B cell (primary cell): ENCODE data around the gene PRDX2. TPM values are rescaled to one million over a fixed set of nuclear protein-coding genes. Genes with fewer than 3 reads are reported as not detected.

Experiments used
- ATAC-seq: fragments of 200-7000 bp; cut with Tn5 transposase; one replicate; pipeline ENCODE4 v1.10.0; 2021; ENCODE audit warnings: low read depth, mild to moderate bottlenecking, moderate number of reproducible peaks, moderate library complexity
- CTCF ChIA-PET: fragments of 350-600 bp; sonication (Branson Sonifier 250); formaldehyde crosslinking; loops from one replicate; lab custom pipeline; 2021; ENCODE audit warnings: antibody characterized with exemption, inconsistent platforms; lab: Charles Lee
- POLR2A ChIA-PET: fragments of 350-600 bp; sonication (Branson Sonifier 250); formaldehyde crosslinking; loops from one replicate; lab custom pipeline; 2021; ENCODE audit warnings: antibody characterized with exemption; lab: Charles Lee
- DNase-seq: peaks from one replicate; pipeline ENCODE4 v3.0.0; 2013
- H2AFZ ChIP-seq: 2 replicates; pipeline ENCODE4 v1.6.1; 2012; ENCODE audit warnings: mild to moderate bottlenecking, low read depth, low read length; ENCODE audit not compliant: insufficient read depth, poor library complexity, severe bottlenecking
- H3K27ac ChIP-seq, 2 donors: 1 replicate in 1 of 2; 2 replicates in 1 of 2; pipeline ENCODE4 v1.5.1; 2012 to 2013; ENCODE audit warnings: low read length in 2 of 2, mild to moderate bottlenecking in 2 of 2, moderate library complexity in 1 of 2
- H3K27me3 ChIP-seq, 4 experiments: fragments of 200-600 bp in 1 of 4; sonication (generic) in 1 of 4; replicated peaks in 1 of 4; 1 replicate in 2 of 4; 2 replicates in 2 of 4; pipeline versions ENCODE4 v1.6.1 to v1.7.0; 2013 to 2016; ENCODE audit warnings: low read length in 3 of 4, mild to moderate bottlenecking in 2 of 4, mixed read lengths in 1 of 4, moderate library complexity in 1 of 4; ENCODE audit not compliant: insufficient read depth in 4 of 4, control insufficient read depth in 3 of 4; ENCODE audit errors: control extremely low read depth in 1 of 4
- H3K36me3 ChIP-seq, 2 experiments: replicated peaks in 1 of 2; 1 replicate in 1 of 2; 2 replicates in 1 of 2; pipeline versions ENCODE4 v1.6.1 to v1.7.1; 2013; ENCODE audit warnings: low read length in 1 of 2; ENCODE audit not compliant: insufficient read depth in 2 of 2, control insufficient read depth in 1 of 2; ENCODE audit errors: control extremely low read depth in 1 of 2, extremely low read depth in 1 of 2
- H3K4me1 ChIP-seq, 2 donors: fragments of 200-600 bp in 1 of 2; sonication (generic) in 1 of 2; 1 replicate in 1 of 2; 2 replicates in 1 of 2; pipeline versions ENCODE4 v1.5.1 to v1.6.1; 2013 to 2017; ENCODE audit warnings: low read length in 2 of 2; ENCODE audit not compliant: control insufficient read depth in 2 of 2, insufficient read depth in 2 of 2
- H3K4me2 ChIP-seq: replicated peaks from 2 replicates; pipeline ENCODE3; 2012; ENCODE audit warnings: mild to moderate bottlenecking, low read depth, low read length; ENCODE audit not compliant: poor library complexity, severe bottlenecking
- H3K4me3 ChIP-seq, 5 experiments: fragments of 200-600 bp in 1 of 5; sonication (generic) in 1 of 5; 1 replicate in 3 of 5; 2 replicates in 2 of 5; pipeline versions ENCODE4 v1.5.1 to v1.7.0; 2011 to 2016; ENCODE audit warnings: low read length in 4 of 5, mild to moderate bottlenecking in 4 of 5, low read depth in 2 of 5, control low read depth in 1 of 5, moderate library complexity in 1 of 5; ENCODE audit not compliant: insufficient read depth in 1 of 5; ENCODE audit errors: control extremely low read depth in 1 of 5, extremely low read depth in 1 of 5
- H3K79me2 ChIP-seq: fragments of 200-600 bp; sonication (generic); one replicate; pipeline ENCODE4 v1.6.0; 2016; ENCODE audit warnings: low read length; ENCODE audit not compliant: control insufficient read depth, insufficient read depth
- H3K9ac ChIP-seq: fragments of 200-600 bp; sonication (generic); 2 replicates; pipeline ENCODE4 v1.6.1; 2017; ENCODE audit warnings: mild to moderate bottlenecking, low read length, moderate library complexity
- H3K9me3 ChIP-seq, 3 donors: one replicate each; pipeline versions ENCODE4 v1.6.1 to v1.7.1; 2013; ENCODE audit warnings: low read length in 2 of 3; ENCODE audit not compliant: control insufficient read depth in 2 of 3, insufficient read depth in 1 of 3; ENCODE audit errors: control extremely low read depth in 1 of 3
- H4K20me1 ChIP-seq: 2 replicates; pipeline ENCODE4 v1.6.0; 2012; ENCODE audit warnings: mild to moderate bottlenecking, low read length; ENCODE audit not compliant: insufficient read depth, control insufficient read depth, poor library complexity, severe bottlenecking
- H3K27ac Mint-ChIP-seq: one replicate; pipeline ENCODE4 v1.8.0; 2021; ENCODE audit warnings: mixed read lengths
- H3K27me3 Mint-ChIP-seq: one replicate; pipeline ENCODE4 v1.8.0; 2021; ENCODE audit warnings: mixed read lengths
- H3K4me1 Mint-ChIP-seq: one replicate; pipeline ENCODE4 v1.8.0; 2021; ENCODE audit warnings: mixed read lengths
- H3K4me3 Mint-ChIP-seq: one replicate; pipeline ENCODE4 v1.8.0; 2021; ENCODE audit warnings: mixed read lengths
- H3K9me3 Mint-ChIP-seq: one replicate; pipeline ENCODE4 v1.8.0; 2022; ENCODE audit warnings: mixed read lengths; ENCODE audit not compliant: insufficient read depth
- EZH2 ChIP-seq: IDR thresholded peaks from 2 replicates; pipeline ENCODE4 v1.6.1; 2012; ENCODE audit warnings: borderline replicate concordance, low read depth, mild to moderate bottlenecking, moderate library complexity, low read length; ENCODE audit not compliant: insufficient read depth, poor library complexity, severe bottlenecking
- WGBS: methylation state at CpG from one replicate; pipeline ENCODE4 v1.1.5; 2013; ENCODE audit warnings: missing lambda C conversion rate; ENCODE audit not compliant: insufficient coverage; 5-methylcytosine and 5-hydroxymethylcytosine counted together
- intact Hi-C: fragments of 100-400 bp; cut with micrococcal nuclease; formaldehyde crosslinking; loops from one replicate; pipeline ENCODE4 v1.10.0; 2022
- polyA plus RNA-seq: library from polyadenylated mRNA; depleted of rRNA; stranded (reverse); fragments of >200 nt; gene quantifications from 2 replicates; pipeline ENCODE4 v1.2.3, GENCODE V29; 2012
- total RNA-seq, 2 donors: library from RNA; stranded (reverse); fragments of 120-200 nt in 1 of 2; gene quantifications; 1 replicate in 1 of 2; 2 replicates in 1 of 2; pipeline versions ENCODE4 v1.2.3 to v1.2.4, GENCODE V29; 2013 to 2022
- TF ChIP-seq, protein P1 (sequence below): fragments of 200-600 bp; IDR thresholded peaks from one replicate; pipeline ENCODE4 v1.8.0; 2022; ENCODE audit warnings: antibody characterized with exemption, mild to moderate bottlenecking

PRDX2 gene
- total and polyA plus RNA-seq, 2 donors (not counting 1 experiment from before 2014, with no cell fraction given) = 45.5 to 66.1 TPM

DNA sequence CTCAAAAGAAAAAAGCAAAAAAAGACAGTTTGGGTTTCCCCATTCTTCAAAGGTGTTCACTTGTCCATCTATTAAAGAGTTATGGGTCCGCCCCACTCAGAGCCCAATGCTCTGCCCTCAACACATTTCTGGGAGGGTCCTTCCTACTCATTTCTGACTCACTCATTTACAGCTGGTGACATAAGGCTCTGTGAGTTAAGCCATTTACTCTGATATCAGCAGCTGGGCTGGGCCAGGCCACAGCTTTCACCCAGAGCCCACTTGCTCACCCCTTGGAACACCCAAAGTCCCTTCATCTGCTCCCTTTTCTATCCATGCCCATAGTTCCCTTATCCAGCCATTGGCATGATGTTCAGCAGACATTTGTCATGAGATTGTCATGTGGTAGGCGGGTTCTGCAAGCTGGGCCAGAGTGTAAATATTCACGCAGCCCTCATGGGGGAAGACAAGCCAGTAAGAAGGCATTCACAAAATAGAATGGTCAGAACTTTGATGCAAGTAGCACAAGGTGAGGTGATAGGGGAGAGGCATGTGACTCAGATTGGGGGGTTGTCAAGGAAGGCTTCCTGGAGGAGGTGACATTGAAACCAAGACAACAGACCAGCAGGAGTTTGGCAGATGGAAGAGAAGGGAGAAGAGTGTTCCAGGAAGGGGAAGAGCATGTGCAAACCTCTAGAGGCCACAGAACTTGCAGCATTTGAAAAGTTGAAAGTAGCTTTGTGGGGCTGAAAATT is 42.6 kb upstream of the PRDX2 start:
- ATAC-seq (no peak), DNase-seq (no peak)
- ChIA-PET POLR2A (no interaction called here), CTCF (interaction anchor here (9.9 kb wide), 1 partner anchor 82 kb away, joined by 353 read pairs; the partner anchor contains the start of gene BEST2)
- Histone ChIP-seq H3K27me3 (peaks cover 3 to 77% (median 33%) of the 10 kb centered on the region in 4 experiments), H3K9me3 (peaks cover 0 to 20% (median 0%) of the 10 kb centered on the region in 3 donors), H3K36me3 (no peaks in the 10 kb centered on the region), H2AFZ (no peak overlapping the region), H3K79me2 (no peaks in the 10 kb centered on the region), H3K27ac (no peak overlapping the region), H3K4me2 (no peak overlapping the region), H3K4me1 (peaks cover 26 to 28% of the 10 kb centered on the region in 2 donors), H4K20me1 (no peaks in the 10 kb centered on the region), H3K9ac (no peak overlapping the region), H3K4me3 (no peak overlapping the region)
- TF ChIP-seq, protein P1, sequence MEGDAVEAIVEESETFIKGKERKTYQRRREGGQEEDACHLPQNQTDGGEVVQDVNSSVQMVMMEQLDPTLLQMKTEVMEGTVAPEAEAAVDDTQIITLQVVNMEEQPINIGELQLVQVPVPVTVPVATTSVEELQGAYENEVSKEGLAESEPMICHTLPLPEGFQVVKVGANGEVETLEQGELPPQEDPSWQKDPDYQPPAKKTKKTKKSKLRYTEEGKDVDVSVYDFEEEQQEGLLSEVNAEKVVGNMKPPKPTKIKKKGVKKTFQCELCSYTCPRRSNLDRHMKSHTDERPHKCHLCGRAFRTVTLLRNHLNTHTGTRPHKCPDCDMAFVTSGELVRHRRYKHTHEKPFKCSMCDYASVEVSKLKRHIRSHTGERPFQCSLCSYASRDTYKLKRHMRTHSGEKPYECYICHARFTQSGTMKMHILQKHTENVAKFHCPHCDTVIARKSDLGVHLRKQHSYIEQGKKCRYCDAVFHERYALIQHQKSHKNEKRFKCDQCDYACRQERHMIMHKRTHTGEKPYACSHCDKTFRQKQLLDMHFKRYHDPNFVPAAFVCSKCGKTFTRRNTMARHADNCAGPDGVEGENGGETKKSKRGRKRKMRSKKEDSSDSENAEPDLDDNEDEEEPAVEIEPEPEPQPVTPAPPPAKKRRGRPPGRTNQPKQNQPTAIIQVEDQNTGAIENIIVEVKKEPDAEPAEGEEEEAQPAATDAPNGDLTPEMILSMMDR = no peak
- H3K4me3 Mint-ChIP-seq = no peak overlapping the region
- H3K27ac Mint-ChIP-seq = no peak overlapping the region
- no peaks in the 10 kb centered on the region for H3K9me3 Mint-ChIP-seq
- peaks cover 59% of the 10 kb centered on the region for H3K27me3 Mint-ChIP-seq
- intact Hi-C loops = no loop called here
- WGBS = 79% methylated on average over 3 of the region's 3 CpGs
- peaks cover 28% of the 10 kb centered on the region for H3K4me1 Mint-ChIP-seq

DNA sequence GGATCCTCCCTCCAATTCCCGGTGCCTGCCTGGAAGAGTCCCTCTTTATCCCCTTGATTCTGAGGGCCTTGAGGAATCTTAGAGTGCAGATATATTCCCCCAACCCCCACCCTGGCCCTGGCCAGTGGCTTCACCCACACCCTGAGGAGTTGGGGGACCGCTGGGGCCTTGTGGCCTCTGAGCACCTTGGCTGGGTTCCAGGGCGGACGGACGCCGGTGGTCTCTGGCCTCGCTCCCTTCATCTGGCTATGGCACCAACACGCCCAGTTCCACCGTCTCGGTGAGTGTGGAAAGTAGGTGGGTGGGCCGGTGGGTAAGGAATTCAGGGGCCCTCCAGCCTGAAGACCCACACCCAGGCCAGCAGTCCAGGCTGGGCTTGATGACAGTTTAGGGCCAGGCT is 41.7 kb upstream of the PRDX2 start:
- no peak overlapping the region for H3K4me3 ChIP-seq
- no peaks in the 10 kb centered on the region for H3K79me2 ChIP-seq
- POLR2A ChIA-PET = no interaction called here
- no peaks in the 10 kb centered on the region for H4K20me1 ChIP-seq
- CTCF ChIA-PET = interaction anchor here (9.9 kb wide), 1 partner anchor 82 kb away, joined by 353 read pairs; the partner anchor contains the start of gene BEST2
- intact Hi-C loops = no loop called here
- H3K4me1 Mint-ChIP-seq = peaks cover 32% of the 10 kb centered on the region
- no peaks in the 10 kb centered on the region for H3K36me3 ChIP-seq
- 95% methylated on average over 11 of the region's 11 CpGs for WGBS
- no peak overlapping the region for H3K9ac ChIP-seq
- no peak for DNase-seq
- peaks cover 0 to 20% (median 0%) of the 10 kb centered on the region in 3 donors for H3K9me3 ChIP-seq
- peaks cover 4 to 85% (median 34%) of the 10 kb centered on the region in 4 experiments for H3K27me3 ChIP-seq
- H3K4me1 ChIP-seq = peaks cover 34 to 36% of the 10 kb centered on the region in 2 donors
- no peak overlapping the region for H3K4me2 ChIP-seq
- H3K27ac Mint-ChIP-seq = no peak overlapping the region
- H2AFZ ChIP-seq = no peak overlapping the region
- no peak for ATAC-seq
- no peak overlapping the region for H3K4me3 Mint-ChIP-seq
- H3K27ac ChIP-seq = no peak overlapping the region
- TF ChIP-seq, protein P1 = no peak
- no peak for TF ChIP-seq EZH2
- H3K27me3 Mint-ChIP-seq = peaks cover 59% of the 10 kb centered on the region
- H3K9me3 Mint-ChIP-seq = no peaks in the 10 kb centered on the region
